ENCODE results near the gene PDHA2. TPM values are rescaled to one million over a fixed set of nuclear protein-coding genes. Genes with fewer than 3 reads are reported as not detected.

The PDHA2 gene
- polyA plus RNA-seq, 1 donor (not counting 4 experiments of a cell fraction or from before 2014, with no cell fraction given), result not detected

- no peak overlapping the region for H3K4me3 ChIP-seq (ENCODE audit: control insufficient read depth in 2 of 3, extremely low read depth in 1 of 3, insufficient read depth in 2 of 3, low read depth in 1 of 3, low read length in 3 of 3)
- H3K4me2 ChIP-seq (ENCODE audit: control insufficient read depth, extremely low read depth, insufficient read depth, low read depth, low read length), result no peak overlapping the region
- no peaks in the 10 kb centered on the region for H3K4me1 ChIP-seq (ENCODE audit: control insufficient read depth, extremely low read depth, insufficient read depth, low read length)
- H3K9me3 ChIP-seq (ENCODE audit: control insufficient read depth, low read depth, low read length), result peaks cover 2% of the 10 kb centered on the region
- H3K36me3 ChIP-seq (ENCODE audit: control insufficient read depth in 2 of 2, extremely low read depth in 1 of 2, insufficient read depth in 2 of 2, low read length in 2 of 2), result no peaks in the 10 kb centered on the region
- FAIRE-seq (no peak), DNase-seq (ENCODE audit: low read depth, low spot score) (no peak)
- H3K27me3 ChIP-seq (ENCODE audit: control insufficient read depth, extremely low read depth, insufficient read depth, low read length), result no peaks in the 10 kb centered on the region
- H2AFZ ChIP-seq (ENCODE audit: control insufficient read depth, low read length), result no peak overlapping the region
- H3K79me2 ChIP-seq (ENCODE audit: control insufficient read depth, insufficient read depth, low read length), result no peaks in the 10 kb centered on the region
- no peaks in the 10 kb centered on the region for H3K9me1 ChIP-seq (ENCODE audit: control insufficient read depth, extremely low read depth, insufficient read depth, low read length)
- dilution Hi-C loops (cut with MboI; ENCODE audit: extremely low pct_ligation_motif_present, low sequenced_read_pairs), result no loop called here
- no peak overlapping the region for H3K9ac ChIP-seq (ENCODE audit: control insufficient read depth, extremely low read depth, insufficient read depth, low read length)
- no peaks in the 10 kb centered on the region for H4K20me1 ChIP-seq (ENCODE audit: control insufficient read depth, extremely low read depth, insufficient read depth, low read length)
- H3K27ac ChIP-seq (ENCODE audit: control insufficient read depth, insufficient read depth, low read length), result no peak overlapping the region
- TF ChIP-seq EZH2 (IDR thresholded peaks at IDR 0.05; ENCODE audit: low read length) (no peak), CTCF (optimal IDR thresholded peaks at IDR 0.05 in 1 of 3, IDR thresholded peaks at IDR 0.05 in 1 of 3, conservative IDR thresholded peaks at IDR 0.05 in 1 of 3; ENCODE audit: extremely low read depth in 1 of 3, insufficient read depth in 2 of 3, low read length in 3 of 3) (no peak)
Observed at GRCh38 chr4:95869961-95870500, 30.1 kb downstream of the PDHA2 start.

- no peaks in the 10 kb centered on the region for H3K27me3 ChIP-seq (ENCODE audit: control insufficient read depth, extremely low read depth, insufficient read depth, low read length)
- H3K9me1 ChIP-seq (ENCODE audit: control insufficient read depth, extremely low read depth, insufficient read depth, low read length), result no peaks in the 10 kb centered on the region
- FAIRE-seq (no peak), DNase-seq (ENCODE audit: low read depth, low spot score) (peak; percentile 17)
- H3K4me1 ChIP-seq (ENCODE audit: control insufficient read depth, extremely low read depth, insufficient read depth, low read length), result no peaks in the 10 kb centered on the region
- TF ChIP-seq EZH2 (IDR thresholded peaks at IDR 0.05; ENCODE audit: low read length), result no peak
- no peak for TF ChIP-seq CTCF (optimal IDR thresholded peaks at IDR 0.05 in 1 of 3, IDR thresholded peaks at IDR 0.05 in 1 of 3, conservative IDR thresholded peaks at IDR 0.05 in 1 of 3; ENCODE audit: extremely low read depth in 1 of 3, insufficient read depth in 2 of 3, low read length in 3 of 3)
- no peak overlapping the region for H2AFZ ChIP-seq (ENCODE audit: control insufficient read depth, low read length)
- no peak overlapping the region for H3K4me3 ChIP-seq (ENCODE audit: control insufficient read depth in 2 of 3, extremely low read depth in 1 of 3, insufficient read depth in 2 of 3, low read depth in 1 of 3, low read length in 3 of 3)
- dilution Hi-C loops (cut with MboI; ENCODE audit: extremely low pct_ligation_motif_present, low sequenced_read_pairs), result no loop called here
- H3K79me2 ChIP-seq (ENCODE audit: control insufficient read depth, insufficient read depth, low read length), result no peaks in the 10 kb centered on the region
- H3K4me2 ChIP-seq (ENCODE audit: control insufficient read depth, extremely low read depth, insufficient read depth, low read depth, low read length), result no peak overlapping the region
- no peaks in the 10 kb centered on the region for H4K20me1 ChIP-seq (ENCODE audit: control insufficient read depth, extremely low read depth, insufficient read depth, low read length)
- H3K9ac ChIP-seq (ENCODE audit: control insufficient read depth, extremely low read depth, insufficient read depth, low read length), result no peak overlapping the region
- H3K9me3 ChIP-seq (ENCODE audit: control insufficient read depth, low read depth, low read length), result no peaks in the 10 kb centered on the region
- no peaks in the 10 kb centered on the region for H3K36me3 ChIP-seq (ENCODE audit: control insufficient read depth in 2 of 2, extremely low read depth in 1 of 2, insufficient read depth in 2 of 2, low read length in 2 of 2)
- no peak overlapping the region for H3K27ac ChIP-seq (ENCODE audit: control insufficient read depth, insufficient read depth, low read length)
Observed at GRCh38 chr4:95877636-95878035, 37.7 kb downstream of the PDHA2 start.
